ENCODE results near the gene CDCP1. TPM values are rescaled to one million over a fixed set of nuclear protein-coding genes. Genes with fewer than 3 reads are reported as not detected.

The CDCP1 gene
- total RNA-seq, 2 experiments from 2014 or later = 1.7 to 1.8 TPM

GRCh38 chr3:45109771-45110508, 36.2 kb downstream of the CDCP1 start:
- Mint-ChIP-seq H3K36me3 (ENCODE audit: low read depth) (peaks cover 11% of the 10 kb centered on the region), H3K9me3 (no peaks in the 10 kb centered on the region), H3K27ac (peak overlapping the region; percentile 96), H3K27me3 (no peaks in the 10 kb centered on the region), H3K4me1 (ENCODE audit: low read depth) (peaks cover 90% of the 10 kb centered on the region), H3K4me3 (peak overlapping the region; percentile 83)
- Histone ChIP-seq H3K27me3 (ENCODE audit: control insufficient read depth in 1 of 2, insufficient read depth in 2 of 2, low read length in 2 of 2) (no peaks in the 10 kb centered on the region), H3K9me3 (ENCODE audit: control insufficient read depth in 1 of 2, insufficient read depth in 1 of 2, low read length in 2 of 2) (peaks cover 0 to 3% of the 10 kb centered on the region in 2 experiments), H3K27ac (ENCODE audit: low read depth in 1 of 2, low read length in 2 of 2) (peak overlapping the region; percentile 27 to 59), H3K4me3 (ENCODE audit: low read length) (peak overlapping the region; percentile 43), H3K36me3 (ENCODE audit: insufficient read depth, low read length) (no peaks in the 10 kb centered on the region), H3K4me1 (ENCODE audit: insufficient read depth, low read length) (peaks cover 73% of the 10 kb centered on the region)
- ChIA-PET CTCF (no interaction called here), POLR2A (no interaction called here)
- no peak for TF ChIP-seq CTCF (IDR thresholded peaks at IDR 0.05)
- DNase-seq (peak in 12 of 14 experiments; percentile 13 to 85 (median 35)), ATAC-seq (ENCODE audit: poor library complexity) (peak; percentile 85)
- intact Hi-C loops (cut with DNase I, micrococcal nuclease) = loop anchor here (2.0 to 5.0 kb wide), 2 partner anchors 37 to 57 kb away; partner anchors contain the start of gene CDCP1 (in 2 of the 2)

- Histone ChIP-seq H3K4me3 (ENCODE audit: low read length) (no peak overlapping the region), H3K27ac (ENCODE audit: low read depth in 1 of 2, low read length in 2 of 2) (no peak overlapping the region), H3K27me3 (ENCODE audit: control insufficient read depth in 1 of 2, insufficient read depth in 2 of 2, low read length in 2 of 2) (no peaks in the 10 kb centered on the region), H3K36me3 (ENCODE audit: insufficient read depth, low read length) (no peaks in the 10 kb centered on the region), H3K9me3 (ENCODE audit: control insufficient read depth in 1 of 2, insufficient read depth in 1 of 2, low read length in 2 of 2) (no peaks in the 10 kb centered on the region), H3K4me1 (ENCODE audit: insufficient read depth, low read length) (peaks cover 69% of the 10 kb centered on the region)
- no peak for TF ChIP-seq CTCF (IDR thresholded peaks at IDR 0.05)
- CTCF ChIA-PET = interaction anchor here (2.2 kb wide), 1 partner anchor 66 kb away, joined by 8 read pairs; no protein-coding TSS in a partner anchor
- peaks cover 11% of the 10 kb centered on the region for H3K36me3 Mint-ChIP-seq (ENCODE audit: low read depth)
- ATAC-seq (ENCODE audit: poor library complexity) (no peak), DNase-seq (no peak)
- POLR2A ChIA-PET = interaction anchor here (0.6 to 2.7 kb wide), 5 partner anchors 10 to 1432 kb away, joined by 3 to 9 read pairs (median 3); no protein-coding TSS in a partner anchor
- peak overlapping the region; percentile 59 for H3K27ac Mint-ChIP-seq
- intact Hi-C loops (cut with DNase I, micrococcal nuclease) = loop anchor here in 1 of 2 experiments (5.0 kb wide), 1 partner anchor 40 kb away; the partner anchor contains the start of gene CDCP1
- H3K4me1 Mint-ChIP-seq (ENCODE audit: low read depth) = peaks cover 82% of the 10 kb centered on the region
- peaks cover 9% of the 10 kb centered on the region for H3K27me3 Mint-ChIP-seq
- no peaks in the 10 kb centered on the region for H3K9me3 Mint-ChIP-seq
- peak overlapping the region; percentile 38 for H3K4me3 Mint-ChIP-seq
Measured at GRCh38 chr3:45106874-45107273, 39.3 kb downstream of the CDCP1 start.

GRCh38 chr3:45105855-45106671, 40.1 kb downstream of the CDCP1 start:
- POLR2A ChIA-PET = interaction anchor here (0.6 to 2.7 kb wide), 8 partner anchors 9 to 1433 kb away, joined by 3 to 9 read pairs (median 3); no protein-coding TSS in a partner anchor
- DNase-seq (peak; percentile 20 to 78 (median 52)), ATAC-seq (ENCODE audit: poor library complexity) (peak; percentile 67)
- Mint-ChIP-seq H3K27me3 (peaks cover 9% of the 10 kb centered on the region), H3K4me3 (peak overlapping the region; percentile 47), H3K4me1 (ENCODE audit: low read depth) (peaks cover 78% of the 10 kb centered on the region), H3K27ac (peak overlapping the region; percentile 59), H3K36me3 (ENCODE audit: low read depth) (peaks cover 11% of the 10 kb centered on the region), H3K9me3 (no peaks in the 10 kb centered on the region)
- Histone ChIP-seq H3K9me3 (ENCODE audit: control insufficient read depth in 1 of 2, insufficient read depth in 1 of 2, low read length in 2 of 2) (no peaks in the 10 kb centered on the region), H3K4me3 (ENCODE audit: low read length) (no peak overlapping the region), H3K4me1 (ENCODE audit: insufficient read depth, low read length) (peaks cover 65% of the 10 kb centered on the region), H3K27me3 (ENCODE audit: control insufficient read depth in 1 of 2, insufficient read depth in 2 of 2, low read length in 2 of 2) (peaks cover 0 to 3% of the 10 kb centered on the region in 2 experiments), H3K36me3 (ENCODE audit: insufficient read depth, low read length) (no peaks in the 10 kb centered on the region), H3K27ac (ENCODE audit: low read depth in 1 of 2, low read length in 2 of 2) (no peak overlapping the region)
- intact Hi-C loops (cut with DNase I, micrococcal nuclease) = loop anchor here in 1 of 2 experiments (5.0 kb wide), 1 partner anchor 41 kb away; the partner anchor contains the start of gene CDCP1
- CTCF ChIA-PET = interaction anchor here (1.2 to 2.2 kb wide), 2 partner anchors 66 to 69 kb away, joined by 3 to 8 read pairs; no protein-coding TSS in a partner anchor
- TF ChIP-seq CTCF (IDR thresholded peaks at IDR 0.05) = no peak
